IMR-90 (cell line): ENCODE measurements around the gene DCC. TPM values are rescaled to one million over a fixed set of nuclear protein-coding genes. Genes with fewer than 3 reads are reported as not detected.

Experiments used
- ATAC-seq: fragments of 200-7000 bp; cut with Tn5 transposase; 2 replicates; pipeline ENCODE4 v1.9.1; 2020; ENCODE audit warnings: low read depth, mild to moderate bottlenecking, moderate library complexity
- BruUV-seq: library from RNA; stranded (reverse); fragments of 400-500 nt; replicated peaks from 2 replicates; lab custom pipeline; 2021; lab: Mats Ljungman, UMichigan
- CTCF ChIA-PET: fragments of 300-600 bp; formaldehyde crosslinking; extraction: SDS; loops from one replicate; lab custom pipeline; 2021; ENCODE audit warnings: antibody characterized with exemption; lab: Yijun Ruan, JAX
- POLR2A ChIA-PET: fragments of 300-600 bp; sonication (Branson Sonifier 250); formaldehyde crosslinking; loops from one replicate; lab custom pipeline; 2022; ENCODE audit warnings: antibody characterized with exemption; ENCODE audit not compliant: unreplicated experiment; lab: Charles Lee
- DNase-seq: peaks from one replicate; pipeline ENCODE4 v3.0.0; 2013
- H2AFZ ChIP-seq: replicated peaks from 2 replicates; pipeline ENCODE3; 2013; ENCODE audit warnings: low read length, mild to moderate bottlenecking; ENCODE audit not compliant: poor library complexity
- H2AK5ac ChIP-seq: 2 replicates; pipeline ENCODE4 v1.6.1; 2013; ENCODE audit warnings: low read depth, low read length, inconsistent platforms
- H2AK9ac ChIP-seq: replicated peaks from 2 replicates; pipeline ENCODE3; 2013; ENCODE audit warnings: mild to moderate bottlenecking, low read depth, low read length, moderate library complexity; ENCODE audit not compliant: poor library complexity
- H2BK120ac ChIP-seq: 2 replicates; pipeline ENCODE4 v1.6.1; 2013; ENCODE audit warnings: low read depth, low read length, inconsistent platforms
- H2BK15ac ChIP-seq: 3 replicates; pipeline ENCODE4 v1.6.1; 2013; ENCODE audit warnings: low read depth, low read length, inconsistent platforms
- H2BK20ac ChIP-seq: 2 replicates; pipeline ENCODE4 v1.6.1; 2013; ENCODE audit warnings: low read depth, mild to moderate bottlenecking, inconsistent platforms, low read length, moderate library complexity
- H2BK5ac ChIP-seq: 2 replicates; pipeline ENCODE4 v1.6.1; 2013; ENCODE audit warnings: mild to moderate bottlenecking, low read depth, low read length, inconsistent platforms; ENCODE audit not compliant: poor library complexity, severe bottlenecking
- H3K14ac ChIP-seq: replicated peaks from 2 replicates; pipeline ENCODE4 v1.6.1; 2013; ENCODE audit warnings: low read depth, low read length, inconsistent platforms
- H3K18ac ChIP-seq: 2 replicates; pipeline ENCODE4 v1.6.1; 2013; ENCODE audit warnings: low read depth, low read length, control low read depth
- H3K23ac ChIP-seq: 2 replicates; pipeline ENCODE4 v1.6.1; 2013; ENCODE audit warnings: low read depth, low read length, inconsistent platforms
- H3K27ac ChIP-seq: 2 replicates; pipeline ENCODE4 v1.5.1; 2013; ENCODE audit warnings: mild to moderate bottlenecking, control low read depth, low read length; ENCODE audit not compliant: insufficient read depth
- H3K27me3 ChIP-seq: 2 replicates; pipeline ENCODE4 v1.6.1; 2013; ENCODE audit warnings: low read length; ENCODE audit not compliant: control insufficient read depth, insufficient read depth
- H3K36me3 ChIP-seq: 2 replicates; pipeline ENCODE4 v1.6.1; 2013; ENCODE audit warnings: low read length, mixed read lengths; ENCODE audit not compliant: control insufficient read depth, insufficient read depth
- H3K4ac ChIP-seq: 2 replicates; pipeline ENCODE4 v1.6.1; 2013; ENCODE audit warnings: low read depth, low read length, inconsistent platforms
- H3K4me1 ChIP-seq: 2 replicates; pipeline ENCODE4 v1.6.1; 2013; ENCODE audit warnings: low read length, mixed read lengths; ENCODE audit not compliant: control insufficient read depth, insufficient read depth
- H3K4me2 ChIP-seq: 2 replicates; pipeline ENCODE4 v1.6.1; 2013; ENCODE audit warnings: low read depth, mild to moderate bottlenecking, control low read depth, low read length, moderate library complexity
- H3K4me3 ChIP-seq: 2 replicates; pipeline ENCODE4 v1.5.1; 2013; ENCODE audit warnings: low read depth, mild to moderate bottlenecking, control low read depth, low read length, moderate library complexity; ENCODE audit not compliant: insufficient read depth
- H3K56ac ChIP-seq: 2 replicates; pipeline ENCODE4 v1.6.1; 2013; ENCODE audit warnings: low read length, inconsistent platforms; ENCODE audit not compliant: insufficient read depth; ENCODE audit errors: extremely low read depth
- H3K79me1 ChIP-seq, 2 experiments: 2 replicates each; pipeline ENCODE4 v1.6.1; 2013; ENCODE audit warnings: low read length in 2 of 2, inconsistent platforms in 1 of 2, low read depth in 1 of 2
- H3K9ac ChIP-seq: 2 replicates; pipeline ENCODE4 v1.6.1; 2013; ENCODE audit warnings: low read depth, low read length, control low read depth
- H3K9me1 ChIP-seq: 2 replicates; pipeline ENCODE4 v1.6.1; 2013; ENCODE audit warnings: low read length, inconsistent platforms; ENCODE audit not compliant: insufficient read depth
- H3K9me3 ChIP-seq: 2 replicates; pipeline ENCODE4 v1.6.1; 2013; ENCODE audit warnings: low read length; ENCODE audit not compliant: control insufficient read depth, insufficient read depth
- H4K20me1 ChIP-seq: 2 replicates; pipeline ENCODE4 v1.6.1; 2013; ENCODE audit warnings: low read length, inconsistent platforms; ENCODE audit not compliant: insufficient read depth
- H4K5ac ChIP-seq: 2 replicates; pipeline ENCODE4 v1.6.1; 2013; ENCODE audit warnings: mild to moderate bottlenecking, low read depth, low read length, control low read depth
- H4K8ac ChIP-seq, 2 experiments: 2 replicates each; pipeline ENCODE4 v1.6.1; 2013; ENCODE audit warnings: low read depth in 2 of 2, low read length in 2 of 2, control low read depth in 1 of 2, inconsistent platforms in 1 of 2
- H4K91ac ChIP-seq: 2 replicates; pipeline ENCODE4 v1.6.1; 2013; ENCODE audit warnings: low read depth, low read length, inconsistent platforms; ENCODE audit not compliant: insufficient read depth
- CEBPB ChIP-seq: IDR thresholded peaks from 2 replicates; pipeline ENCODE4 v1.6.1; 2012; ENCODE audit warnings: low read depth, low read length, improper control_type of control experiment
- CHD1 ChIP-seq: IDR thresholded peaks from 2 replicates; pipeline ENCODE4 v1.6.1; 2012; ENCODE audit warnings: low read depth, low read length, improper control_type of control experiment
- FOS ChIP-seq: fragments of 150-350 bp; IDR thresholded peaks from 2 replicates; pipeline ENCODE4 v1.6.1; 2016; ENCODE audit warnings: low read depth, low read length
- MAFK ChIP-seq: IDR thresholded peaks from 2 replicates; pipeline ENCODE4 v1.6.1; 2012; ENCODE audit warnings: low read depth, low read length, improper control_type of control experiment
- MAZ ChIP-seq: IDR thresholded peaks from 2 replicates; pipeline ENCODE4 v1.6.1; 2012; ENCODE audit warnings: low read depth, mild to moderate bottlenecking, low read length, improper control_type of control experiment, moderate library complexity, borderline replicate concordance
- NFE2L2 ChIP-seq: fragments of 150-350 bp; IDR thresholded peaks from 2 replicates; pipeline ENCODE4 v1.6.1; 2016; ENCODE audit warnings: low read depth, mild to moderate bottlenecking, low read length
- POLR2A ChIP-seq: IDR thresholded peaks from 2 replicates; pipeline ENCODE4 v1.6.1; 2012; ENCODE audit warnings: mild to moderate bottlenecking, low read depth, low read length
- RAD21 ChIP-seq: IDR thresholded peaks from 2 replicates; pipeline ENCODE4 v1.6.1; 2012; ENCODE audit warnings: low read length, improper control_type of control experiment
- RCOR1 ChIP-seq: IDR thresholded peaks from 2 replicates; pipeline ENCODE4 v1.6.1; 2012; ENCODE audit warnings: mild to moderate bottlenecking, low read length, improper control_type of control experiment; ENCODE audit not compliant: insufficient replicate concordance
- RFX5 ChIP-seq: IDR thresholded peaks from 2 replicates; pipeline ENCODE4 v1.8.0; 2012; ENCODE audit warnings: low read depth, mild to moderate bottlenecking, low read length, moderate library complexity
- SMC3 ChIP-seq: fragments of 150-350 bp; IDR thresholded peaks from 2 replicates; pipeline ENCODE4 v1.6.1; 2016; ENCODE audit warnings: low read depth, mild to moderate bottlenecking, antibody characterized with exemption, low read length, moderate library complexity
- WGBS, 2 experiments: methylation state at CpG; one replicate each; pipeline versions ENCODE4 v1.1.5 to v1.1.7; 2013; ENCODE audit warnings: missing lambda C conversion rate in 2 of 2; ENCODE audit not compliant: insufficient read length in 1 of 2; ENCODE audit errors: extremely low coverage in 2 of 2; 5-methylcytosine and 5-hydroxymethylcytosine counted together
- dilution Hi-C: fragments of 300-500 bp; cut with HindIII; formaldehyde crosslinking; loops from one replicate; pipeline ENCODE4 v1.14.3; 2018; ENCODE audit warnings: low sequenced_read_pairs; ENCODE audit not compliant: unreplicated experiment
- in situ Hi-C: fragments of 300-500 bp; cut with MboI; formaldehyde crosslinking; loops from 3 replicates; pipeline ENCODE4 v1.14.3; 2019; ENCODE audit warnings: low sequenced_read_pairs, inconsistent platforms, mixed read lengths
- intact Hi-C: fragments of 100-400 bp; cut with micrococcal nuclease; formaldehyde crosslinking; loops from 2 replicates; pipeline ENCODE4 v1.10.0; 2022
- polyA plus RNA-seq, 3 experiments: library from polyadenylated mRNA; depleted of rRNA; stranded (reverse); fragments of >200 nt; gene quantifications; 2 replicates each; pipeline ENCODE4 v1.2.3, GENCODE V29; 2012; ENCODE audit warnings: low replicate concordance in 1 of 3
- total RNA-seq: library from RNA; depleted of rRNA; stranded (reverse); fragments of >200 nt; gene quantifications from 2 replicates; pipeline ENCODE4 v1.2.3, GENCODE V29; 2012
- TF ChIP-seq, protein P1 (sequence below): fragments of 150-350 bp; IDR thresholded peaks from 2 replicates; pipeline ENCODE4 v1.6.1; 2017; ENCODE audit warnings: mild to moderate bottlenecking, antibody characterized with exemption, low read length, low read depth
- TF ChIP-seq, protein P2 (sequence below): conservative IDR thresholded peaks from 2 replicates; pipeline ENCODE4 v1.5.1; 2012; ENCODE audit warnings: mild to moderate bottlenecking, low read depth, low read length, improper control_type of control experiment

DCC gene
- total and polyA plus RNA-seq, 2 of the 4 experiments (the other 2 are of a cell fraction), result 0.31 to 0.54 TPM

DNA sequence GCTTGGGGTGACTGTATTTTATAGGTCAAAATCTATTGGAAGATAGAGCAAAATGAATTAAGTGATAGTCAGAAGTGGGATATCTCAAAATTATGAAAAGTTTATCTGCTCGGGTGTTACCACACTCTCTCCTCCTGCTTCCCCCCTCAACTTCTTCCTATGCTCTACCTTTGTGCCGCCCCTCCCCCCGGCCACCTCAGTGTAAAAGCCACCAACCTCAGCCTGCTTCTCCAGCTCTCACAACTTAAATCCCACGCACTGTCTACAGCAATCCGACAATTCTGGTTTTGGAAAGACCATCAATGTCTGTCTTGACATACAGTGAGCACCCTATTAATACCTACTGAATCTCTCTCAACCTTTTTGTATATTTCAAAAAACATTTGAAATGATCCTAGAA, 164.6 kb downstream of the DCC start:
- no peak overlapping the region for H3K4me3 ChIP-seq
- H3K9me1 ChIP-seq, result no peaks in the 10 kb centered on the region
- H3K4me1 ChIP-seq, result no peaks in the 10 kb centered on the region
- DNase-seq (no peak), ATAC-seq (no peak)
- H4K91ac ChIP-seq, result no peak overlapping the region
- in situ Hi-C loops, result no loop called here
- no peak overlapping the region for H2AFZ ChIP-seq
- H3K4me2 ChIP-seq, result no peak overlapping the region
- no peak overlapping the region for H2AK9ac ChIP-seq
- H2BK15ac ChIP-seq, result no peak overlapping the region
- intact Hi-C loops, result no loop called here
- no peak overlapping the region for H3K56ac ChIP-seq
- H4K5ac ChIP-seq, result no peak overlapping the region
- no peak overlapping the region for H2AK5ac ChIP-seq
- no peak overlapping the region for H3K27ac ChIP-seq
- TF ChIP-seq, protein P1, sequence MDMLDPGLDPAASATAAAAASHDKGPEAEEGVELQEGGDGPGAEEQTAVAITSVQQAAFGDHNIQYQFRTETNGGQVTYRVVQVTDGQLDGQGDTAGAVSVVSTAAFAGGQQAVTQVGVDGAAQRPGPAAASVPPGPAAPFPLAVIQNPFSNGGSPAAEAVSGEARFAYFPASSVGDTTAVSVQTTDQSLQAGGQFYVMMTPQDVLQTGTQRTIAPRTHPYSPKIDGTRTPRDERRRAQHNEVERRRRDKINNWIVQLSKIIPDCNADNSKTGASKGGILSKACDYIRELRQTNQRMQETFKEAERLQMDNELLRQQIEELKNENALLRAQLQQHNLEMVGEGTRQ, result no peak
- TF ChIP-seq RAD21 (no peak), FOS (no peak), CEBPB (no peak), NFE2L2 (no peak), MAZ (no peak), RCOR1 (no peak), SMC3 (no peak), RFX5 (no peak), MAFK (no peak), CHD1 (no peak), POLR2A (no peak)
- TF ChIP-seq, protein P2, sequence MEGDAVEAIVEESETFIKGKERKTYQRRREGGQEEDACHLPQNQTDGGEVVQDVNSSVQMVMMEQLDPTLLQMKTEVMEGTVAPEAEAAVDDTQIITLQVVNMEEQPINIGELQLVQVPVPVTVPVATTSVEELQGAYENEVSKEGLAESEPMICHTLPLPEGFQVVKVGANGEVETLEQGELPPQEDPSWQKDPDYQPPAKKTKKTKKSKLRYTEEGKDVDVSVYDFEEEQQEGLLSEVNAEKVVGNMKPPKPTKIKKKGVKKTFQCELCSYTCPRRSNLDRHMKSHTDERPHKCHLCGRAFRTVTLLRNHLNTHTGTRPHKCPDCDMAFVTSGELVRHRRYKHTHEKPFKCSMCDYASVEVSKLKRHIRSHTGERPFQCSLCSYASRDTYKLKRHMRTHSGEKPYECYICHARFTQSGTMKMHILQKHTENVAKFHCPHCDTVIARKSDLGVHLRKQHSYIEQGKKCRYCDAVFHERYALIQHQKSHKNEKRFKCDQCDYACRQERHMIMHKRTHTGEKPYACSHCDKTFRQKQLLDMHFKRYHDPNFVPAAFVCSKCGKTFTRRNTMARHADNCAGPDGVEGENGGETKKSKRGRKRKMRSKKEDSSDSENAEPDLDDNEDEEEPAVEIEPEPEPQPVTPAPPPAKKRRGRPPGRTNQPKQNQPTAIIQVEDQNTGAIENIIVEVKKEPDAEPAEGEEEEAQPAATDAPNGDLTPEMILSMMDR, result no peak
- H2BK5ac ChIP-seq, result no peak overlapping the region
- no peak overlapping the region for H3K14ac ChIP-seq
- H3K18ac ChIP-seq, result no peak overlapping the region
- no peak overlapping the region for H2BK120ac ChIP-seq
- dilution Hi-C loops, result no loop called here
- H4K20me1 ChIP-seq, result no peaks in the 10 kb centered on the region
- H3K9ac ChIP-seq, result no peak overlapping the region
- no peaks in the 10 kb centered on the region for H3K79me1 ChIP-seq
- H3K36me3 ChIP-seq, result no peaks in the 10 kb centered on the region
- BruUV-seq, result no TSS peak
- H3K27me3 ChIP-seq, result no peaks in the 10 kb centered on the region
- no peak overlapping the region for H3K4ac ChIP-seq
- 52% methylated on average over 5 of the region's 5 CpGs; no CpG with 5 or more reads in 1 of the 2 experiments for WGBS, 2 experiments
- H3K9me3 ChIP-seq, result peaks cover 6% of the 10 kb centered on the region
- no peak overlapping the region for H2BK20ac ChIP-seq
- no peak overlapping the region for H4K8ac ChIP-seq
- ChIA-PET CTCF (no interaction called here), POLR2A (no interaction called here)
- no peak overlapping the region for H3K23ac ChIP-seq
